H54 (cell line): ENCODE data around the gene WNT4.
"Not testable (repeated sequence)": the region's sequence is repeated elsewhere in the genome, so short reads cannot be mapped to it uniquely, and the experiment has no call there.

Experiments
- DNase-seq: peaks from one replicate; pipeline ENCODE4 v3.0.0; 2011; ENCODE audit warnings: low spot score, mixed read lengths; ENCODE audit not compliant: insufficient read length
- FAIRE-seq: peaks from 3 replicates; lab custom pipeline; 2011; peaks lifted over from hg19 to GRCh38; lab: Jason Lieb, UNC
- POLR2A ChIP-seq: IDR thresholded peaks from 2 replicates; pipeline ENCODE4 v1.6.1; 2011; ENCODE audit warnings: low read depth, mild to moderate bottlenecking, low read length

WNT4 gene

GRCh38 chr1:22102746-22103145, 40.2 kb downstream of the WNT4 start:
- peak; percentile 43 for FAIRE-seq
- no peak for TF ChIP-seq POLR2A
- DNase-seq: no peak

GRCh38 chr1:22101995-22102394, 40.9 kb downstream of the WNT4 start:
- DNase-seq (no peak), FAIRE-seq (no peak)
- TF ChIP-seq POLR2A: no peak

- no peak for DNase-seq
- no peak for FAIRE-seq
- no peak for TF ChIP-seq POLR2A
Observed at GRCh38 chr1:22101199-22101598, 41.7 kb downstream of the WNT4 start.

GRCh38 chr1:22100168-22100567, 42.7 kb downstream of the WNT4 start:
- FAIRE-seq (no peak), DNase-seq (no peak)
- no peak for TF ChIP-seq POLR2A

GRCh38 chr1:22098752-22099151, 44.1 kb downstream of the WNT4 start:
- no peak for DNase-seq
- no peak for FAIRE-seq
- no peak for TF ChIP-seq POLR2A

- no peak for FAIRE-seq
- no peak for TF ChIP-seq POLR2A
Observed at GRCh38 chr1:22096463-22096862, 46.4 kb downstream of the WNT4 start.

GRCh38 chr1:22096036-22096435, 46.9 kb downstream of the WNT4 start:
- TF ChIP-seq POLR2A: no peak
- FAIRE-seq (no peak), DNase-seq (no peak)

More at GRCh38 chr1:22096463-22096862, 46.4 kb downstream of the WNT4 start:
- no peak for DNase-seq

GRCh38 chr1:22093513-22093912, 49.4 kb downstream of the WNT4 start:
- FAIRE-seq (no peak), DNase-seq (no peak)
- TF ChIP-seq POLR2A: no peak

- peak; percentile 70 for FAIRE-seq
- DNase-seq: not testable (repeated sequence)
Observed at GRCh38 chr1:22092026-22092768, 50.7 kb downstream of the WNT4 start.

- FAIRE-seq: no peak
- TF ChIP-seq POLR2A: no peak
- DNase-seq: no peak
Observed at GRCh38 chr1:22090867-22091266, 52.0 kb downstream of the WNT4 start.

- FAIRE-seq (no peak), DNase-seq (no peak)
- TF ChIP-seq POLR2A: no peak
Observed at GRCh38 chr1:22089787-22090186, 53.1 kb downstream of the WNT4 start.

- FAIRE-seq (no peak), DNase-seq (no peak)
- TF ChIP-seq POLR2A: no peak
Observed at GRCh38 chr1:22089134-22089571, 53.7 kb downstream of the WNT4 start.

GRCh38 chr1:22088331-22088730, 54.6 kb downstream of the WNT4 start:
- no peak for FAIRE-seq
- DNase-seq: no peak
- no peak for TF ChIP-seq POLR2A

GRCh38 chr1:22080191-22080590, 62.7 kb downstream of the WNT4 start:
- FAIRE-seq (no peak), DNase-seq (no peak)
- TF ChIP-seq POLR2A: no peak

- no peak for FAIRE-seq
- no peak for DNase-seq
- no peak for TF ChIP-seq POLR2A
Observed at GRCh38 chr1:22078133-22078532, 64.8 kb downstream of the WNT4 start.
